K562 (cell line): ENCODE measurements around the gene S100P. TPM values are rescaled to one million over a fixed set of nuclear protein-coding genes. Genes with fewer than 3 reads are reported as not detected.

Experiments used
- CSDE1 ChIP-seq, 2 experiments: fragments of 450-650 bp; IDR thresholded peaks; 2 replicates each; pipeline ENCODE4 v1.6.1; 2016; ENCODE audit warnings: mild to moderate bottlenecking in 1 of 2
- CXXC5 ChIP-seq: fragments of 250-450 bp; sonication (Bioruptor Pico); IDR thresholded peaks from 2 replicates; pipeline ENCODE4 v1.8.0; 2022; ENCODE audit warnings: inconsistent platforms, mild to moderate bottlenecking, moderate library complexity
- KDM4B ChIP-seq, 2 experiments: fragments of 450-650 bp in 1 of 2; sonication (generic) in 1 of 2; IDR thresholded peaks; 2 replicates each; pipeline ENCODE4 v1.6.1; 2016 to 2017; ENCODE audit warnings: borderline replicate concordance in 2 of 2, antibody characterized with exemption in 1 of 2, low read depth in 1 of 2, mild to moderate bottlenecking in 1 of 2
- KHSRP ChIP-seq: fragments of 450-650 bp; IDR thresholded peaks from 2 replicates; pipeline ENCODE4 v1.6.1; 2017
- MBD1 ChIP-seq: fragments of 250-450 bp; sonication (Bioruptor Pico); IDR thresholded peaks from 2 replicates; pipeline ENCODE4 v1.8.0; 2022; ENCODE audit warnings: inconsistent platforms
- MLX ChIP-seq, 2 experiments: fragments of 450-650 bp in 1 of 2; sonication (generic) in 1 of 2; formaldehyde crosslinking; conservative IDR thresholded peaks; 2 replicates each; pipeline versions ENCODE4 v1.4.0 to v1.8.1; 2020 to 2022; ENCODE audit warnings: mild to moderate bottlenecking in 1 of 2, missing genetic modification reagents in 1 of 2
- MXD1 ChIP-seq: fragments of 250-450 bp; sonication (Bioruptor Pico); IDR thresholded peaks from 2 replicates; pipeline ENCODE4 v1.8.0; 2021; ENCODE audit warnings: borderline replicate concordance, mild to moderate bottlenecking, moderate library complexity; ENCODE audit not compliant: poor library complexity, severe bottlenecking
- REST ChIP-seq, 2 experiments: fragments of 450-650 bp; formaldehyde crosslinking in 1 of 2; IDR thresholded peaks; 2 replicates each; pipeline versions ENCODE4 v1.4.0 to v1.6.1; 2014 to 2020; ENCODE audit warnings: mild to moderate bottlenecking in 2 of 2, borderline replicate concordance in 1 of 2, low read depth in 1 of 2
- RFX5 ChIP-seq: IDR thresholded peaks from 2 replicates; pipeline ENCODE4 v1.6.1; 2011; ENCODE audit warnings: low read depth, mild to moderate bottlenecking, improper control_type of control experiment, low read length
- ZBTB1 ChIP-seq: sonication (generic); formaldehyde crosslinking; IDR thresholded peaks from 2 replicates; pipeline ENCODE4 v1.8.1; 2023; ENCODE audit warnings: missing genetic modification reagents, low read depth, mild to moderate bottlenecking, borderline replicate concordance
- ZFX ChIP-seq: sonication (generic); formaldehyde crosslinking; IDR thresholded peaks from 2 replicates; pipeline ENCODE4 v1.8.0; 2022; ENCODE audit warnings: mild to moderate bottlenecking, missing genetic modification reagents, moderate library complexity
- polyA plus RNA-seq, 8 experiments: library from polyadenylated mRNA; depleted of rRNA in 4 of 8; stranded (reverse) in 5 of 8; unstranded in 3 of 8; fragments of >200 nt; fragmentation: Nextera tagmentation in 2 of 8; fragmentation: Illumina TruSeq in 1 of 8; extraction: Ambion mirVana in 2 of 8; extraction: Trizol in 1 of 8; gene quantifications; 2 replicates each; pipeline versions ENCODE4 v1.2.1 to v1.2.3, GENCODE V29; 2011 to 2014; ENCODE audit warnings: inconsistent platforms in 1 of 8, missing spikeins in 1 of 8
- total RNA-seq, 7 experiments: library from RNA; depleted of rRNA in 6 of 7; stranded (reverse); fragments of >200 nt in 6 of 7; fragmentation: Illumina TruSeq in 2 of 7; extraction: Trizol in 2 of 7; gene quantifications; 2 replicates each; pipeline versions ENCODE4 v1.2.1 to v1.2.3, GENCODE V29; 2011 to 2021; ENCODE audit warnings: low replicate concordance in 1 of 7

Gene S100P
- total and polyA plus RNA-seq, 9 of the 15 experiments (the other 6 are each of a cell fraction or from before 2014, with no cell fraction given): 4.1 to 23.8 (median 7.5) TPM

- TF ChIP-seq REST (IDR thresholded peaks at IDR 0.05; ENCODE audit: borderline replicate concordance): peak; percentile 93
- no peak for TF ChIP-seq REST (CRISPR knock-in tag; IDR thresholded peaks at IDR 0.05; ENCODE audit: low read depth)
- TF ChIP-seq MBD1 (CRISPR knock-in tag): no peak
- TF ChIP-seq ZBTB1 (CRISPR knock-in tag): peak; percentile 9; the same call in 1 of the 2 replicates
- TF ChIP-seq CXXC5 (CRISPR knock-in tag): peak; percentile 83
- peak; percentile 70 for TF ChIP-seq ZFX
- no peak for TF ChIP-seq RFX5
- TF ChIP-seq CSDE1 (IDR thresholded peaks at IDR 0.05): peak in 1 of 2 experiments; percentile 49; a peak in 2 of 4 replicates
- no peak for TF ChIP-seq KHSRP
- no peak; a peak in 1 of 4 replicates for TF ChIP-seq KDM4B (IDR thresholded peaks at IDR 0.05; ENCODE audit: borderline replicate concordance in 2 of 2, low read depth in 1 of 2)
- TF ChIP-seq MLX (CRISPR knock-in tag; conservative IDR thresholded peaks at IDR 0.05): peak; percentile 23 to 81; a peak in 1 of 4 replicates
- TF ChIP-seq MXD1: peak; percentile 4
These were observed 19.8 kb upstream of the S100P start (continued) for GRCh38 chr4:6673660-6674499.
